Measurements from ENCODE around the gene PPP1CC.

DNA sequence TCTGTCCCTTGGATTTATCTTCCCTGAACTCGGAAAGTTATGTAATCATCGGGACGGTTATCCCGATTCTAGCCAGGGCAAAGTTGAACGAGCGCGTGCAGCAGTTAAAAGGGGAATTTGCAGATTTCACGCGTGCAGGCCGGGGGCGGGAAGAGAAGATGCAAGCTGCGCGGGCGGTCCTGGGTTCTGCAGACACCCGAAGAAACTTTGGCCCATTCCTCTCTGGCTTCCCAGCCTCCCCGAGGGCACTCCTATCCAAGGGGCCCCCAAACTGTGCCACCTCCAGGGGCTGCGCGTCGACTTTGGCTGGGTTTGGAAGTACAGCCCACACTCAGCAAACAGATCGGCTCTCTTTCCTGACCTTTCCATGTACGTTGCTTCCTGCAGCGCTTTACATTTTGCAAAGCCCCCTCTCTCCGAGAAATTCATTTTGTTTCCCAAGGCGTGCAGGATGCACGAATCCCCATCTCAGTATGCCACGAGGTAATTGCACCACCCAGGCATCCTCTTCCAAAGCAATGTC, 941 bp upstream of the PPP1CC start:
- TF ChIP-seq, protein P1, sequence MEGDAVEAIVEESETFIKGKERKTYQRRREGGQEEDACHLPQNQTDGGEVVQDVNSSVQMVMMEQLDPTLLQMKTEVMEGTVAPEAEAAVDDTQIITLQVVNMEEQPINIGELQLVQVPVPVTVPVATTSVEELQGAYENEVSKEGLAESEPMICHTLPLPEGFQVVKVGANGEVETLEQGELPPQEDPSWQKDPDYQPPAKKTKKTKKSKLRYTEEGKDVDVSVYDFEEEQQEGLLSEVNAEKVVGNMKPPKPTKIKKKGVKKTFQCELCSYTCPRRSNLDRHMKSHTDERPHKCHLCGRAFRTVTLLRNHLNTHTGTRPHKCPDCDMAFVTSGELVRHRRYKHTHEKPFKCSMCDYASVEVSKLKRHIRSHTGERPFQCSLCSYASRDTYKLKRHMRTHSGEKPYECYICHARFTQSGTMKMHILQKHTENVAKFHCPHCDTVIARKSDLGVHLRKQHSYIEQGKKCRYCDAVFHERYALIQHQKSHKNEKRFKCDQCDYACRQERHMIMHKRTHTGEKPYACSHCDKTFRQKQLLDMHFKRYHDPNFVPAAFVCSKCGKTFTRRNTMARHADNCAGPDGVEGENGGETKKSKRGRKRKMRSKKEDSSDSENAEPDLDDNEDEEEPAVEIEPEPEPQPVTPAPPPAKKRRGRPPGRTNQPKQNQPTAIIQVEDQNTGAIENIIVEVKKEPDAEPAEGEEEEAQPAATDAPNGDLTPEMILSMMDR (IDR thresholded peaks at IDR 0.05) = no peak
- no peak for TF ChIP-seq POLR2A (IDR thresholded peaks at IDR 0.05)
